Measurements from ENCODE around the gene AP4B1. TPM values are rescaled to one million over a fixed set of nuclear protein-coding genes. Genes with fewer than 3 reads are reported as not detected.

Gene AP4B1
- total RNA-seq, 3 donors from 2014 or later (not counting 1 experiment from before 2014, with no cell fraction given): 64.0 to 78.7 (median 77.6) TPM

GRCh38 chr1:113858418-113858817 lies 46.2 kb downstream of the AP4B1 start:
- no peak for TF ChIP-seq CTCF (IDR thresholded peaks at IDR 0.05)
- H3K27ac Mint-ChIP-seq: peak overlapping the region; percentile 76 to 89
- H3K4me3 Mint-ChIP-seq: no peak overlapping the region
- H3K4me1 Mint-ChIP-seq: peaks cover 48 to 53% of the 10 kb centered on the region in 2 donors
- Histone ChIP-seq H3K36me3 (ENCODE audit: control insufficient read depth, insufficient read depth, low read length) (peaks cover 49% of the 10 kb centered on the region), H3K4me3 (ENCODE audit: low read length) (no peak overlapping the region), H3K27me3 (ENCODE audit: control insufficient read depth, insufficient read depth, low read length) (no peaks in the 10 kb centered on the region), H3K9me3 (ENCODE audit: control insufficient read depth, insufficient read depth, low read length) (no peaks in the 10 kb centered on the region), H3K4me1 (ENCODE audit: control insufficient read depth, insufficient read depth, low read length) (peaks cover 21% of the 10 kb centered on the region), H3K27ac (ENCODE audit: low read length) (peak overlapping the region; percentile 56)
- WGBS (ENCODE audit: insufficient coverage): 63% methylated on average over 3 of the region's 3 CpGs
- peaks cover 20% of the 10 kb centered on the region for H3K36me3 Mint-ChIP-seq
- H3K9me3 Mint-ChIP-seq: no peaks in the 10 kb centered on the region
- intact Hi-C loops (cut with micrococcal nuclease): loop anchor here (2.0 kb wide), 1 partner anchor 46 kb away; the partner anchor contains the start of genes AP4B1 and DCLRE1B
- DNase-seq (no peak), ATAC-seq (no peak)
- no peaks in the 10 kb centered on the region for H3K27me3 Mint-ChIP-seq (ENCODE audit: low read depth in 2 of 2)

- DNase-seq: no peak
- H3K9me3 Mint-ChIP-seq: no peaks in the 10 kb centered on the region
- no peak for ATAC-seq
- H3K27me3 Mint-ChIP-seq (ENCODE audit: low read depth in 2 of 2): no peaks in the 10 kb centered on the region
- no peak overlapping the region for H3K4me3 Mint-ChIP-seq
- peaks cover 20% of the 10 kb centered on the region for H3K36me3 Mint-ChIP-seq
- H3K27ac Mint-ChIP-seq: peak overlapping the region; percentile 76 to 89
- intact Hi-C loops (cut with micrococcal nuclease): loop anchor here (2.0 kb wide), 1 partner anchor 47 kb away; the partner anchor contains the start of genes AP4B1 and DCLRE1B
- TF ChIP-seq CTCF (IDR thresholded peaks at IDR 0.05): no peak
- Histone ChIP-seq H3K36me3 (ENCODE audit: control insufficient read depth, insufficient read depth, low read length) (peaks cover 46% of the 10 kb centered on the region), H3K4me1 (ENCODE audit: control insufficient read depth, insufficient read depth, low read length) (peaks cover 21% of the 10 kb centered on the region), H3K27me3 (ENCODE audit: control insufficient read depth, insufficient read depth, low read length) (no peaks in the 10 kb centered on the region), H3K27ac (ENCODE audit: low read length) (no peak overlapping the region), H3K4me3 (ENCODE audit: low read length) (no peak overlapping the region), H3K9me3 (ENCODE audit: control insufficient read depth, insufficient read depth, low read length) (no peaks in the 10 kb centered on the region)
- peaks cover 42 to 47% of the 10 kb centered on the region in 2 donors for H3K4me1 Mint-ChIP-seq
- 46% methylated on average over 3 of the region's 3 CpGs for WGBS (ENCODE audit: insufficient coverage)
Measured at GRCh38 chr1:113857776-113858175, 46.8 kb downstream of the AP4B1 start.

- Histone ChIP-seq H3K9me3 (ENCODE audit: control insufficient read depth, insufficient read depth, low read length) (no peaks in the 10 kb centered on the region), H3K36me3 (ENCODE audit: control insufficient read depth, insufficient read depth, low read length) (peaks cover 56% of the 10 kb centered on the region), H3K27me3 (ENCODE audit: control insufficient read depth, insufficient read depth, low read length) (no peaks in the 10 kb centered on the region), H3K4me3 (ENCODE audit: low read length) (no peak overlapping the region), H3K27ac (ENCODE audit: low read length) (no peak overlapping the region), H3K4me1 (ENCODE audit: control insufficient read depth, insufficient read depth, low read length) (peaks cover 14% of the 10 kb centered on the region)
- H3K9me3 Mint-ChIP-seq: no peaks in the 10 kb centered on the region
- ATAC-seq: no peak
- intact Hi-C loops (cut with micrococcal nuclease): no loop called here
- peaks cover 29 to 34% of the 10 kb centered on the region in 2 donors for H3K4me1 Mint-ChIP-seq
- DNase-seq: no peak
- peaks cover 20% of the 10 kb centered on the region for H3K36me3 Mint-ChIP-seq
- 100% methylated on average over 1 of the region's 2 CpGs for WGBS (ENCODE audit: insufficient coverage)
- no peaks in the 10 kb centered on the region for H3K27me3 Mint-ChIP-seq (ENCODE audit: low read depth in 2 of 2)
- H3K27ac Mint-ChIP-seq: peak overlapping the region in 1 of 2 donors; percentile 57
- TF ChIP-seq CTCF (IDR thresholded peaks at IDR 0.05): no peak
- H3K4me3 Mint-ChIP-seq: no peak overlapping the region
Measured at GRCh38 chr1:113856401-113856790, 48.2 kb downstream of the AP4B1 start.
